CD4-positive, alpha-beta memory T cell (primary cell): ENCODE measurements around the gene IL4R. TPM values are rescaled to one million over a fixed set of nuclear protein-coding genes. Genes with fewer than 3 reads are reported as not detected.

Experiments
- CTCF ChIA-PET: fragments of 350-600 bp; sonication (Branson Sonifier 250); formaldehyde crosslinking; loops from one replicate; lab custom pipeline; 2021; ENCODE audit warnings: inconsistent platforms; ENCODE audit not compliant: partially characterized antibody; lab: Charles Lee
- POLR2A ChIA-PET: fragments of 350-600 bp; sonication (Branson Sonifier 250); formaldehyde crosslinking; loops from one replicate; lab custom pipeline; 2021; ENCODE audit not compliant: partially characterized antibody; lab: Charles Lee
- DNase-seq, 5 donors: peaks; one replicate each; pipeline versions ENCODE4 v3.0.0 to v3.0.0-alpha.2; 2020 to 2022; ENCODE audit warnings: mixed read lengths in 1 of 5
- H3K27ac ChIP-seq: one replicate; pipeline ENCODE4 v1.7.0; 2013; ENCODE audit warnings: low read depth, low read length
- H3K27me3 ChIP-seq: 2 replicates; pipeline ENCODE4 v1.7.0; 2013; ENCODE audit warnings: mild to moderate bottlenecking, low read length, moderate library complexity; ENCODE audit not compliant: insufficient read depth
- H3K36me3 ChIP-seq: 2 replicates; pipeline ENCODE4 v1.7.0; 2013; ENCODE audit warnings: mild to moderate bottlenecking, low read length, moderate library complexity; ENCODE audit not compliant: insufficient read depth
- H3K4me1 ChIP-seq: 2 replicates; pipeline ENCODE4 v1.7.0; 2013; ENCODE audit warnings: mild to moderate bottlenecking, low read length, moderate library complexity; ENCODE audit not compliant: insufficient read depth
- H3K4me3 ChIP-seq, 2 donors: one replicate each; pipeline ENCODE4 v1.7.0; 2013; ENCODE audit warnings: low read length in 2 of 2, mild to moderate bottlenecking in 1 of 2
- H3K9me3 ChIP-seq, 2 donors: one replicate each; pipeline ENCODE4 v1.7.0; 2013; ENCODE audit warnings: low read length in 2 of 2, control low read depth in 1 of 2; ENCODE audit not compliant: control insufficient read depth in 1 of 2
- H3K27ac Mint-ChIP-seq, 7 donors: one replicate each; pipeline ENCODE4 v1.8.0; 2020 to 2021; ENCODE audit warnings: mixed read lengths in 7 of 7, mild to moderate bottlenecking in 6 of 7, inconsistent platforms in 3 of 7, moderate library complexity in 3 of 7
- H3K27me3 Mint-ChIP-seq, 2 donors: one replicate each; pipeline ENCODE4 v1.8.0; 2020 to 2021; ENCODE audit warnings: mixed read lengths in 2 of 2
- H3K36me3 Mint-ChIP-seq, 2 donors: one replicate each; pipeline ENCODE4 v1.8.0; 2020 to 2021; ENCODE audit warnings: mixed read lengths in 2 of 2, inconsistent platforms in 1 of 2, mild to moderate bottlenecking in 1 of 2
- H3K4me1 Mint-ChIP-seq, 4 donors: one replicate each; pipeline ENCODE4 v1.8.0; 2020 to 2021; ENCODE audit warnings: mixed read lengths in 4 of 4, mild to moderate bottlenecking in 1 of 4
- H3K4me3 Mint-ChIP-seq, 8 donors: one replicate each; pipeline ENCODE4 v1.8.0; 2020 to 2021; ENCODE audit warnings: mixed read lengths in 8 of 8, mild to moderate bottlenecking in 7 of 8, moderate library complexity in 6 of 8, inconsistent platforms in 3 of 8
- H3K9me3 Mint-ChIP-seq, 8 donors: one replicate each; pipeline ENCODE4 v1.8.0; 2020 to 2021; ENCODE audit warnings: mixed read lengths in 8 of 8, mild to moderate bottlenecking in 5 of 8, inconsistent platforms in 3 of 8, moderate library complexity in 1 of 8
- intact Hi-C: fragments of 100-400 bp; cut with micrococcal nuclease; formaldehyde crosslinking; loops from one replicate; pipeline ENCODE4 v1.15.1; 2023
- polyA plus RNA-seq, 2 donors: library from polyadenylated mRNA; unstranded; fragments of 300-500 nt; fragmentation: Illumina TruSeq; gene quantifications; one replicate each; pipeline ENCODE4 v1.2.3, GENCODE V29; 2021
- total RNA-seq, 2 experiments: library from RNA; stranded (reverse); gene quantifications; one replicate each; pipeline ENCODE4 v1.2.3, GENCODE V29; 2021

IL4R gene
- total and polyA plus RNA-seq, 4 experiments from 2014 or later = 32.6 to 152 (median 104) TPM

- peaks cover 22 to 56% (median 38%) of the 10 kb centered on the region in 4 donors for H3K4me1 Mint-ChIP-seq
- Histone ChIP-seq H3K27ac (no peak overlapping the region), H3K4me1 (peaks cover 80% of the 10 kb centered on the region)
These were observed 56.0 kb downstream of the IL4R start for GRCh38 chr16:27369806-27370205.

GRCh38 chr16:27370318-27370717, 56.5 kb downstream of the IL4R start:
- Mint-ChIP-seq H3K36me3 (peaks cover 0 to 2% of the 10 kb centered on the region in 2 donors), H3K4me1 (peaks cover 21 to 51% (median 34%) of the 10 kb centered on the region in 4 donors), H3K4me3 (no peak overlapping the region), H3K9me3 (peaks cover 0 to 3% (median 0%) of the 10 kb centered on the region in 8 donors), H3K27ac (peak overlapping the region; percentile 82 to 99 (median 94)), H3K27me3 (no peaks in the 10 kb centered on the region)
- no peaks in the 10 kb centered on the region for H3K9me3 ChIP-seq
- intact Hi-C loops = no loop called here
- ChIA-PET CTCF (interaction anchor here (8.5 to 8.6 kb wide), 2 partner anchors 137 to 191 kb away, joined by 139 to 213 read pairs; no protein-coding TSS in a partner anchor), POLR2A (interaction anchor here (0.9 to 8.6 kb wide), 4 partner anchors 35 to 216 kb away, joined by 3 to 239 read pairs (median 18); no protein-coding TSS in a partner anchor)
- no peaks in the 10 kb centered on the region for H3K36me3 ChIP-seq
- H3K4me1 ChIP-seq = peaks cover 80% of the 10 kb centered on the region
- no peak overlapping the region for H3K4me3 ChIP-seq
- H3K27ac ChIP-seq = no peak overlapping the region
- DNase-seq = no peak
- H3K27me3 ChIP-seq = no peaks in the 10 kb centered on the region

More at GRCh38 chr16:27369806-27370205, 56.0 kb downstream of the IL4R start:
- intact Hi-C loops = no loop called here
- ChIA-PET POLR2A (interaction anchor here (0.9 to 8.6 kb wide), 5 partner anchors 35 to 215 kb away, joined by 3 to 239 read pairs (median 31); partner anchors contain the start of gene IL21R), CTCF (interaction anchor here (8.5 to 8.6 kb wide), 2 partner anchors 136 to 190 kb away, joined by 139 to 213 read pairs; no protein-coding TSS in a partner anchor)
- Histone ChIP-seq H3K27me3 (no peaks in the 10 kb centered on the region), H3K4me3 (no peak overlapping the region), H3K9me3 (no peaks in the 10 kb centered on the region), H3K36me3 (no peaks in the 10 kb centered on the region)
- DNase-seq = no peak
- Mint-ChIP-seq H3K9me3 (peaks cover 0 to 3% (median 0%) of the 10 kb centered on the region in 8 donors), H3K4me3 (peak overlapping the region in 1 of 8 donors; percentile 12), H3K27me3 (no peaks in the 10 kb centered on the region), H3K36me3 (peaks cover 0 to 2% of the 10 kb centered on the region in 2 donors), H3K27ac (peak overlapping the region; percentile 82 to 99 (median 99))

GRCh38 chr16:27373312-27373711, 59.5 kb downstream of the IL4R start:
- no peak overlapping the region for H3K4me3 Mint-ChIP-seq
- Histone ChIP-seq H3K4me1 (peaks cover 68% of the 10 kb centered on the region), H3K4me3 (no peak overlapping the region), H3K9me3 (no peaks in the 10 kb centered on the region), H3K27me3 (no peaks in the 10 kb centered on the region), H3K27ac (no peak overlapping the region), H3K36me3 (no peaks in the 10 kb centered on the region)
- no peak overlapping the region for H3K27ac Mint-ChIP-seq
- peaks cover 0 to 3% (median 0%) of the 10 kb centered on the region in 8 donors for H3K9me3 Mint-ChIP-seq
- no peaks in the 10 kb centered on the region for H3K27me3 Mint-ChIP-seq
- ChIA-PET CTCF (interaction anchor here (0.8 to 8.6 kb wide), 12 partner anchors 14 to 203 kb away, joined by 3 to 213 read pairs (median 4); partner anchors contain the start of gene IL21R), POLR2A (interaction anchor here (1.1 to 8.6 kb wide), 5 partner anchors 28 to 139 kb away, joined by 3 to 239 read pairs (median 4); partner anchors contain the start of gene IL21R)
- intact Hi-C loops = no loop called here
- no peak for DNase-seq
- peaks cover 20 to 38% (median 28%) of the 10 kb centered on the region in 4 donors for H3K4me1 Mint-ChIP-seq
- H3K36me3 Mint-ChIP-seq = no peaks in the 10 kb centered on the region

DNA sequence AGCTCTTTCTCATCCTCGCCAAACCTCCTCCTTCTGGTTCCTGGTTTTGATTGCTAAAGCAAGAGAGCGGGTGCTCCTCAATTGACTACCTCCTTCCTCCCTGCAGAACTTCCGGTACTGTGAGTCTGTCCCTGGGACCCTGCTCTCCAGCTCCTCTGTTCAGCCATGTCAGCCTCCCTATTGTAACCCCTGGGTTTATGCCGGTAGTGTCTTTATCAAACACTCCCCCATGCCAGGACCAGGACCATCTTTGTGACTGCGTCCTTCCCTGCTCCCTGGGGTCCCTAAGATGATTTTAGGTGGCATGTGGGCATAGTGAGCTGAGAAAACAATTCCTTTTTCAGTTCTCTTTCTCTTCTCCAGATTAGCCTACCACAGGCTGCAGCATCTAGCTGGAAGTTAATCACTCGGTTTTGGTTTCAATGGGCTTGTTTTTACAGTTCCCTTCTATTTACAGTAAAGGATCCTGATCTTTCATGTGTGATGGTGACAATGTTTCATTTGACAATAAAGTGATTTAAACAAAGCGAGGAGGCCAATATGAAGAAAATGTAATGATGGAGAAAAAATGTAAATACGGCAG, 60.5 kb downstream of the IL4R start:
- POLR2A ChIA-PET = interaction anchor here (0.6 to 6.0 kb wide), 4 partner anchors 28 to 204 kb away, joined by 3 to 31 read pairs (median 4); partner anchors contain the start of gene IL21R
- Mint-ChIP-seq H3K27me3 (no peaks in the 10 kb centered on the region), H3K36me3 (no peaks in the 10 kb centered on the region), H3K9me3 (peaks cover 0 to 3% (median 0%) of the 10 kb centered on the region in 8 donors), H3K4me3 (no peak overlapping the region), H3K4me1 (peaks cover 21 to 38% (median 32%) of the 10 kb centered on the region in 4 donors), H3K27ac (no peak overlapping the region)
- H3K36me3 ChIP-seq = no peaks in the 10 kb centered on the region
- H3K9me3 ChIP-seq = no peaks in the 10 kb centered on the region
- H3K4me3 ChIP-seq = no peak overlapping the region
- H3K4me1 ChIP-seq = peaks cover 68% of the 10 kb centered on the region
- no peak for DNase-seq
- H3K27me3 ChIP-seq = no peaks in the 10 kb centered on the region
- H3K27ac ChIP-seq = peak overlapping the region; percentile 14
- intact Hi-C loops = no loop called here
- CTCF ChIA-PET = interaction anchor here (0.7 to 4.9 kb wide), 8 partner anchors 13 to 204 kb away, joined by 3 to 20 read pairs (median 6); no protein-coding TSS in a partner anchor

DNA sequence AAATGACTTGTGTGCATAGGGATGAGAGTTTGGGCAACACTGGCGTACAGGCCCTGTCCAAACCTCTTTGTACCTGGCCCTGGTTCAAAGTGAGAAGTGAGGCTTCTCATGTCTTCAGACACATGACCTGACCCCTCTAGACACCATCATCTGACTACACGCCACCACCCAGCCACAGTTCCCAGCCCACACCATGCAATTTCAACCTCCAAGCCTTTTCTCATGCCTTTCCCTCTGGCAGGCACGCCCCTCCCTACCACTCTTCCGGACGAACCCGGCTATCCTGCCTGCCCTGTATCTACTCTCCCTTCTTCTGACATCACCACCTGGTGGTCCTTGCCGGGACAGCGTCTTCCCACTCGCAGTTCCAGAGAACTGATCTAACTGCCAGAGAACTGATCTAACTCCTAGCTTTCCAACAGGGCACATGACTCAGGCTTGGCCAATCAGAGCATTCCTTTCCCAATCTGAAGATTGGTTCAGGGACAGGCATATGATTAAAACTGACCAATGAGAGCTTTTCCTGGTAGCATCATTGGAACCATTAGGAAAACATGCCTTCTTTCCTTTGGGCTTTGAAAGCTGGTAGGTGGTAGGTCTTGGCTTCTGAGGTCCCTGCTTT, 61.1 kb downstream of the IL4R start:
- no peak overlapping the region for H3K4me3 Mint-ChIP-seq
- Histone ChIP-seq H3K4me1 (peaks cover 67% of the 10 kb centered on the region), H3K36me3 (no peaks in the 10 kb centered on the region), H3K27ac (no peak overlapping the region), H3K9me3 (no peaks in the 10 kb centered on the region), H3K4me3 (no peak overlapping the region), H3K27me3 (no peaks in the 10 kb centered on the region)
- ChIA-PET CTCF (interaction anchor here (0.7 to 4.9 kb wide), 13 partner anchors 9 to 205 kb away, joined by 3 to 20 read pairs (median 5); no protein-coding TSS in a partner anchor), POLR2A (interaction anchor here (0.9 to 6.0 kb wide), 6 partner anchors 27 to 205 kb away, joined by 3 to 31 read pairs (median 4); partner anchors contain the start of genes IL21R and KDM8)
- intact Hi-C loops = no loop called here
- H3K36me3 Mint-ChIP-seq = no peaks in the 10 kb centered on the region
- peaks cover 0 to 2% (median 0%) of the 10 kb centered on the region in 8 donors for H3K9me3 Mint-ChIP-seq
- H3K4me1 Mint-ChIP-seq = peaks cover 21 to 33% (median 26%) of the 10 kb centered on the region in 4 donors
- H3K27me3 Mint-ChIP-seq = no peaks in the 10 kb centered on the region
- DNase-seq = peak in 3 of 5 donors; percentile 15 to 60 (median 28)
- H3K27ac Mint-ChIP-seq = no peak overlapping the region

- Mint-ChIP-seq H3K27ac (peak overlapping the region; percentile 22 to 92 (median 79)), H3K27me3 (no peaks in the 10 kb centered on the region), H3K4me1 (peaks cover 18 to 31% (median 25%) of the 10 kb centered on the region in 4 donors), H3K9me3 (no peaks in the 10 kb centered on the region), H3K36me3 (no peaks in the 10 kb centered on the region), H3K4me3 (peak overlapping the region; percentile 18 to 80 (median 66))
- Histone ChIP-seq H3K4me3 (no peak overlapping the region), H3K36me3 (no peaks in the 10 kb centered on the region), H3K4me1 (peaks cover 51% of the 10 kb centered on the region), H3K27me3 (no peaks in the 10 kb centered on the region), H3K9me3 (no peaks in the 10 kb centered on the region), H3K27ac (peak overlapping the region; percentile 33)
- DNase-seq = peak in 3 of 5 donors; percentile 21 to 37 (median 25)
- CTCF ChIA-PET = interaction anchor here (0.6 to 4.9 kb wide), 12 partner anchors 9 to 224 kb away, joined by 3 to 20 read pairs (median 4); no protein-coding TSS in a partner anchor
- intact Hi-C loops = no loop called here
- POLR2A ChIA-PET = interaction anchor here (0.6 to 5.2 kb wide), 9 partner anchors 11 to 200 kb away, joined by 3 to 46 read pairs (median 3); partner anchors contain the start of genes IL21R and KDM8
These were observed 64.1 kb downstream of the IL4R start for GRCh38 chr16:27377666-27378485.
